Measurements from ENCODE around the gene SLC45A2. TPM values are rescaled to one million over a fixed set of nuclear protein-coding genes. Genes with fewer than 3 reads are reported as not detected.

The SLC45A2 gene
- total and polyA plus RNA-seq, 2 of the 8 experiments (the other 6 are each of a cell fraction or from before 2014, with no cell fraction given): 0.09 TPM; not detected in 1

GRCh38 chr5:34008802-34009201 lies 24.3 kb upstream of the SLC45A2 start (continued):
- TF ChIP-seq, protein P1, sequence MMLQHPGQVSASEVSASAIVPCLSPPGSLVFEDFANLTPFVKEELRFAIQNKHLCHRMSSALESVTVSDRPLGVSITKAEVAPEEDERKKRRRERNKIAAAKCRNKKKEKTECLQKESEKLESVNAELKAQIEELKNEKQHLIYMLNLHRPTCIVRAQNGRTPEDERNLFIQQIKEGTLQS (IDR thresholded peaks at IDR 0.05; ENCODE audit: insufficient read depth, low read depth, low read length): no peak
- TF ChIP-seq POU5F1 (IDR thresholded peaks at IDR 0.05; ENCODE audit: low read depth, low read length): no peak
- no peak for TF ChIP-seq RBBP5 (IDR thresholded peaks at IDR 0.05; ENCODE audit: borderline replicate concordance, low read depth, low read length)
- no peak for TF ChIP-seq CBX8 (IDR thresholded peaks at IDR 0.05; ENCODE audit: borderline replicate concordance, low read depth, low read length)
- no peak for TF ChIP-seq CREB1 (IDR thresholded peaks at IDR 0.05)
- no peak for TF ChIP-seq TAF7 (optimal IDR thresholded peaks at IDR 0.05; ENCODE audit: borderline replicate concordance, low read depth, low read length)
- TF ChIP-seq KDM5A (IDR thresholded peaks at IDR 0.05; ENCODE audit: low read length): no peak
- no peak for TF ChIP-seq SP4 (IDR thresholded peaks at IDR 0.05; ENCODE audit: low read length)
- no peak for TF ChIP-seq POLR2AphosphoS5 (IDR thresholded peaks at IDR 0.05; ENCODE audit: low read depth, low read length)
